Measurements from ENCODE around the gene ST8SIA6. TPM values are rescaled to one million over a fixed set of nuclear protein-coding genes. Genes with fewer than 3 reads are reported as not detected.

Gene ST8SIA6
- total and polyA plus RNA-seq, 2 experiments from 2014 or later: 0.79 TPM; not detected in 1

DNA sequence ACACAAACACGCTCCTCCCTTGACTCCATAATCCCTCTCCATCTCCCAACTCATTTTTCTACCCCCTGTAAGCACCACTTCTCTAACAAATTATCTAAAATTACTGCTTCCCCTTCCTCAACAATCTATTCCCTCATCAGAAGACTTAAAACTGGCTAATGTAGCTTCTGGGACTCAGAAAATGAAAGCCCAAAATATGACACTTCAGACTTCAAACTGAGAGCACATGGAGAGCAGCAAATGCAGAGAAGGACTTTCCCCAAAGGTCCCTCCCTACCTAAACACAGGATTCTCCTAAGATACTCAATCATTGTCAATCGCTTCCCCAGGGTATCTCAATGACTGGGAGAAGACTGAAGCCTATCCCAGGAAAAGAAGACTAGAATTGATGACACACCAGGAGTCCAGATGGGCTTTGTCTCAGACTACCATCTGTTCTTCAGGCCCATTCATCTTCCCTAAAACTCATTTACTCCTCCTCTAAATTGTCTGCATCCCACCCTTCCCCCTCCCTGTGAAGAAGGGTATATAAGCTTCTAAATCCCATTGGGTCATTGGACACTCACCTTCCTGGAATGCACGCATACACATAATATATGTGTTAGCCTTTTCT, 39.2 kb downstream of the ST8SIA6 start:
- Histone ChIP-seq H3K36me3 (no peaks in the 10 kb centered on the region), H3K4me3 (no peak overlapping the region), H3K27ac (no peak overlapping the region), H3K4me1 (ENCODE audit: low read depth) (no peaks in the 10 kb centered on the region), H3K27me3 (no peaks in the 10 kb centered on the region), H3K9me3 (ENCODE audit: low read depth) (no peaks in the 10 kb centered on the region)
- TF ChIP-seq, protein P1, sequence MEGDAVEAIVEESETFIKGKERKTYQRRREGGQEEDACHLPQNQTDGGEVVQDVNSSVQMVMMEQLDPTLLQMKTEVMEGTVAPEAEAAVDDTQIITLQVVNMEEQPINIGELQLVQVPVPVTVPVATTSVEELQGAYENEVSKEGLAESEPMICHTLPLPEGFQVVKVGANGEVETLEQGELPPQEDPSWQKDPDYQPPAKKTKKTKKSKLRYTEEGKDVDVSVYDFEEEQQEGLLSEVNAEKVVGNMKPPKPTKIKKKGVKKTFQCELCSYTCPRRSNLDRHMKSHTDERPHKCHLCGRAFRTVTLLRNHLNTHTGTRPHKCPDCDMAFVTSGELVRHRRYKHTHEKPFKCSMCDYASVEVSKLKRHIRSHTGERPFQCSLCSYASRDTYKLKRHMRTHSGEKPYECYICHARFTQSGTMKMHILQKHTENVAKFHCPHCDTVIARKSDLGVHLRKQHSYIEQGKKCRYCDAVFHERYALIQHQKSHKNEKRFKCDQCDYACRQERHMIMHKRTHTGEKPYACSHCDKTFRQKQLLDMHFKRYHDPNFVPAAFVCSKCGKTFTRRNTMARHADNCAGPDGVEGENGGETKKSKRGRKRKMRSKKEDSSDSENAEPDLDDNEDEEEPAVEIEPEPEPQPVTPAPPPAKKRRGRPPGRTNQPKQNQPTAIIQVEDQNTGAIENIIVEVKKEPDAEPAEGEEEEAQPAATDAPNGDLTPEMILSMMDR (IDR thresholded peaks at IDR 0.05; ENCODE audit: low read depth, low read length): no peak
- no peak for DNase-seq (ENCODE audit: low read depth in 1 of 2, low spot score in 1 of 2)

DNA sequence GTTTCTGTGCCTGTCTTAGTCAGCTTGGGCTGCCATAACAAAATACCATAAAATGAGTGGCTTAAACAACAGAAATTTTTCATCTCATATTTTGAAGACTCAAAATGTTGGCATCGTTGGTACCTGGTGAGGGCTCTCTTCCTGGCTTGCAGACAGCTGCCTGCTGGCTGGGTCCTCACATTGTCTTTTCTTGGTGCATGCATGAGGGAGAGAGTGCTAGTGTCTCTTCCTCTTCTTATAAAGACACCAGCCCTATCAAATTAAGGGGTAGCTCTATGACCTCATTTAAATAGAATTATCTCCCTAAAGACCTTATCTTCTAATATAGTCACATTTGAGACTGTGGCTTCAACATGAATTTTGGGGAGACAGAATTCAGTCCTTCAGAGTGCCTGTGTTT, 39.9 kb downstream of the ST8SIA6 start:
- Histone ChIP-seq H3K4me1 (ENCODE audit: low read depth) (no peaks in the 10 kb centered on the region), H3K36me3 (no peaks in the 10 kb centered on the region), H3K27ac (no peak overlapping the region), H3K4me3 (no peak overlapping the region), H3K9me3 (ENCODE audit: low read depth) (no peaks in the 10 kb centered on the region), H3K27me3 (no peaks in the 10 kb centered on the region)
- DNase-seq (ENCODE audit: low read depth in 1 of 2, low spot score in 1 of 2): no peak
- TF ChIP-seq, protein P1 (IDR thresholded peaks at IDR 0.05; ENCODE audit: low read depth, low read length): no peak

DNA sequence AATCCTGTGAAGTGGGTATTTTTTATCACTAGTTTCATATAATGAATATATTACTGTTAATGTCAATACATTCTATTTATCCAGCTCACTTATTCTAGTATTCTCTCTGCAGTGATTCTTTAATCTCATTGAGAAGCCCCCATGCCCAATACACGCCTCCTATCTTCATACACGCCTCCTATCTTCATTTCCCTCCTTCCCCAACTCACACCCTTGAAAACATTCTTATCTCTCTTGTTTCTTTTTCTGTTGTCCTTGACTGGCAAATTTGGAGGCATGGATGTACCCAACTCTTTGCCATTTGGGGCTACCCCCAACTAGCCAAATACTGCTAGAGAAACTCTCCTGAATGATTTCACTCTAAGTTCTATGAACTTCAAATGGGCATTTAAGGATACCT, 40.5 kb downstream of the ST8SIA6 start:
- Histone ChIP-seq H3K36me3 (no peaks in the 10 kb centered on the region), H3K4me1 (ENCODE audit: low read depth) (no peaks in the 10 kb centered on the region), H3K27me3 (no peaks in the 10 kb centered on the region), H3K9me3 (ENCODE audit: low read depth) (no peaks in the 10 kb centered on the region), H3K4me3 (no peak overlapping the region), H3K27ac (no peak overlapping the region)
- DNase-seq (ENCODE audit: low read depth in 1 of 2, low spot score in 1 of 2): no peak
- TF ChIP-seq, protein P1 (IDR thresholded peaks at IDR 0.05; ENCODE audit: low read depth, low read length): no peak

DNA sequence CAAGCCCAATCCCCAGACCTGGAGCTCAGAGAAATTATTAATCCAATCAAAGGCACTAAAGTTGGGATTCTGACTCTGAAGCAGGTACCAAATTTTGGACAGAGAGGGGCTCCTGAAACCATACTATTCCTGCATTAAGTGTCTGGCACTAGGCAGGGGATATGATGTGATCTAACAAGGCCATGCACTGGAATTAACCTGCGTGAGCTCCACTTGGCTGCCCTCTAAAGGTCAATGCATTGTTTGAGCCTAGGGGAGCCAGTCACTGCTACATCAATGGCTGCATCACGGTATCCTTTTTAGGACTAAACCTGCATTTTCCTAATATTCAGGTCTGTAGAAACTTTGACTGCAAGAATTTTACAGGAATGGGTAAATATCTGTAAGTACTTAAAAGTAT, 42.1 kb downstream of the ST8SIA6 start:
- Histone ChIP-seq H3K4me3 (no peak overlapping the region), H3K4me1 (ENCODE audit: low read depth) (no peaks in the 10 kb centered on the region), H3K27ac (no peak overlapping the region), H3K9me3 (ENCODE audit: low read depth) (no peaks in the 10 kb centered on the region), H3K27me3 (no peaks in the 10 kb centered on the region), H3K36me3 (no peaks in the 10 kb centered on the region)
- no peak for DNase-seq (ENCODE audit: low read depth in 1 of 2, low spot score in 1 of 2)
- TF ChIP-seq, protein P1 (IDR thresholded peaks at IDR 0.05; ENCODE audit: low read depth, low read length): no peak

DNA sequence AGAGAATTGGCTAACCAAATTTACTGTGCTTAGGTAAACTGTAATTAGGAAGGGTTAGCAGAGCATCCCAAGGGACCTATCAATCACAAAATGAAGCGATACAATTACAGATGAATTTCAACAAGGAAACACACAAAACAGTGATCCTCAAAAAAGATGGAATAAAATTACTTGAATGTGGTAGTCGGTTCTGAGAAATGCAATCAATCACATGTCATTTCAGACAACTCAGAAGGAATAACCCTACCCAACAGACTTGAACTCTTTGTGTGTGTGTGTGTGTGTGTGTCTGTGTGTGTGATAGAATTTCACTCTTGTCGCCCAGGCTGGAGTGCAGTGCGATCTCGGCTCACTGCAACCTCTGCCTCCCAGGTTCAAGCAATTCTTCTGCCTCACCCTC, 43.5 kb downstream of the ST8SIA6 start:
- no peak overlapping the region for H3K27ac ChIP-seq
- no peaks in the 10 kb centered on the region for H3K9me3 ChIP-seq (ENCODE audit: low read depth)
- H3K4me3 ChIP-seq: no peak overlapping the region
- no peak for DNase-seq (ENCODE audit: low read depth in 1 of 2, low spot score in 1 of 2)
- TF ChIP-seq, protein P1 (IDR thresholded peaks at IDR 0.05; ENCODE audit: low read depth, low read length): no peak
- H3K4me1 ChIP-seq (ENCODE audit: low read depth): no peaks in the 10 kb centered on the region
- H3K27me3 ChIP-seq: no peaks in the 10 kb centered on the region
- H3K36me3 ChIP-seq: no peaks in the 10 kb centered on the region
